GM10266 (cell line): Measurements from ENCODE around the gene ZNF831.
A peak's percentile ranks its signal among the peaks of the same experiment; 100 is the strongest.

Source experiments
- DNase-seq: peaks from one replicate; pipeline ENCODE4 v3.0.0; 2012; ENCODE audit errors: extremely low spot score
- CTCF ChIP-seq: IDR thresholded peaks from 2 replicates; pipeline ENCODE4 v1.5.1; 2012; ENCODE audit warnings: mild to moderate bottlenecking, low read depth; ENCODE audit not compliant: control insufficient read depth, insufficient read depth; ENCODE audit errors: missing control alignments

Gene ZNF831

DNA sequence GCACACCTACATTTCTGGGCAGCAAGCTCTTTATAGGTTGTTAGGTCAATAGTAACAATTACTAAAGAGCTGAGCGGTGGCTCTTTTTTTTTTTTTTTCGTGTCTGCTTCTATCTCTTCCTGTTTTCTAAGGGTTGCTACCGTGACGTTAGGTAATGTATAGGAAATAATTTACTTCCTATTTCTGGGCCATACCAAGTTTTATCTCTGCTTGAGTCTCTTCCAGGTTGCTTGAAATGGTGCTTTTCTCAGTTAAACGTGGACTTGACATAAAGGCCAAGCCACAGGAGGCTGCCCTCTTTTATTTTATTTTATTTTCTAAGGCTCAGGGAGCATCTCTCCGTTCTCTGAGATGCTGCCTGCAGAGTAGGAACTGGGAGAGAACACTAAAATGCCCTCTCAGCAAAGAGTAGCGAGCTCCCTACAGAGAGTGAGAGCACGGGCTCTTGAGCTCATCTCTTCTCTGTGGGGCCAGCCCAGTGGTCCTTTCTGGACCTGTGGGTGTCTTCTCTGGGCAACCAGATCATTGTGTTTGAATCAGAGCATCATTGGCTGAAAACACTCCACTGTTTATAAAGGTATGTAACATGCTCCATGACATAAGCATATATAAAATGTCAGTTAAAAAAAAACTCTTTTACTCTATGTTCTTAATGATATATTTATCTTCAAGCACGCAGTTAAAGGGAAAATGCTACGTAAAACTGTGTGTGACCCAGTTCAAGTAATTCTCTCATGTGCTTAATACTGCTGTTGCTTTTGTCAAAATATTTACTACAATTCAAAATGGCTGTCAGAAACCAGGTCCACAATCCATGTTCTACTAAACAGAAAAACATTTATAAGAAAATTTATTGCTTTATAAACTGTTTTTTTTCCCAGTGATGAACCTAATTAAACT is at the start of gene ZNF831:
Gene ZNF831, plus strand, starts transcription at position 191 of the 900 bp plus-strand sequence. CDS start 27,199 bp downstream, outside the sequence.
- DNase-seq = peak; percentile 25
- TF ChIP-seq CTCF = no peak

- TF ChIP-seq CTCF = no peak
- no peak for DNase-seq
Observed at GRCh38 chr20:59117526-59117925, 46.1 kb upstream of the ZNF831 start.

DNA sequence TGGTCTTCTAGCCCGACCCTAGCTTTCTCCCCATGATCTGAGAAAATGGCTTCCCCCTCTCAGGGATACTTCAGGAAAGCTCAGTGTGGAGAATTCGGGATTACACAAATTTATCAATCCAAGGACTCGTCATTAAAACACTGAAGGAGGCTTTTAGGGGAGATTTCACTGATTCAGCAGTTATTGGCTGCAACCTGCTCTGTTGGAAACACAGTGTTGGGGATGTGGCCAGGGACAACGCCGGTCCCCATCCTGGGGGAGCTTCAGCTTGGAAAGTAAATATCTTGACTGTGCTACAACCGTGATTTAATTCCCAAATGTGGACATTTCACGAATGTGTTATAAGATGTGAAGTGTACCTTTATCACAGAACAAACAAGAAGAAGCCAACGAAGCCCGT is 44.8 kb upstream of the ZNF831 start:
- DNase-seq = no peak
- no peak for TF ChIP-seq CTCF

DNA sequence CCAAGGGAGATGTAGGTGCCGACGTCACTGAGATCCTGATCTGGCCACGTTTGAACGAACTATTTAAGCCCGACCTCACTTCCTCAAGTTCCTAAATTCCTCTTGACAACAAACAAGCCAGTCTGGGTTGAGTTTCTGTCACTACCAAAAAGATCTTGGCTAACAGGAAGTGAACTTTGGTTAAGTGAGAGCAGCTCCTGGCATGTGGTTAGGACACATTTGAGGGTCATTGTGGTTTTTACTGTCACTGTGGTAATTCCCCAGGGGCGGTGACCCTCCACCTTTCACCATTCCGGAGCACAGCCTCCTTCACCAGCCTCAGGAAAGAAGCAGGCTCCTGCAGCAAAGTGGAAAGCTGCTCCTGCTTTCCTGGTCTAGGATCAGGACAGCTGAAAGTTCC is 43.1 kb upstream of the ZNF831 start:
- no peak for DNase-seq
- no peak for TF ChIP-seq CTCF

GRCh38 chr20:59120919-59121318 is 42.7 kb upstream of the ZNF831 start:
- no peak for DNase-seq
- TF ChIP-seq CTCF = no peak

DNA sequence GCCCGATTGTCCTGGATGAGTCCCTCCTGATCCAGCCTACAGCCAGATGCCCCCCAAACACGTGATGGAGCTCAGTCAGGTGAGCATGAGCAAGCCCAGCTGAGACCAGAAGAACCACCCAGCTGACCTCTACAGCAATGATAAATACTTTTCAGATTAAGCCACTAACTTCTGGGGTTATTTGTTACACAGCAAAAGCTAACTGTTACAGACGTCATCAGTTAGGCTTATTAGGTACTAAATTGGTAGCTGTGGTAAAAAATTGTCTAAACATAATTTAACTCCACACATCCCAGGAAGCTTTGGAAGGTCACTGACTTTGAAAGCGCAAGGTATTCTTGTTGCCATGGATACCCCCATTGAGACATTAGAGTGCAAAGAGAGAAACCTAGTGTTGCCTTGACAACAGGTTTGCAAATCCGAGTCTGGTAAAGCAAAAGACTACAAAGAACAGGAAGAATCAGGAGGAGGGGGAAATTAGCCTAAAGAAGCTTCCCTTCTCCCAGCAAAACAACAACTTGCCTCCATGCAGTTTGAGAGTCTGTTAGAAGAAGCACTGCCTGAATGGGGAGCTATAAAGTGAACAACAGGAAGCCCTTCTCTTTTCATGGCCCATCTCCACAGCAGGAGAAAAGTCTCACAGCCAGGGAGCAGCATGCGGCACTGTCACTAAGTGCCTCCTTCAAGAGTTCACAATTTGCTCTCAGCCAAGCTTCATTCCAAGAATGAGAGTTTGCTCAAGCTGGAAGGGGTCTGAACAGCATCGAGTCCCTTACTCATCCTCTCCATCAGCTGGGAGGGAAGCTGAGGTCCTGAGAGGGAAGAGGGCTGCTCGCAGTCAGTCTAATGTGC is 41.7 kb upstream of the ZNF831 start:
- TF ChIP-seq CTCF = no peak
- no peak for DNase-seq
